K562 (cell line): ENCODE data around the gene IFNAR2. TPM values are rescaled to one million over a fixed set of nuclear protein-coding genes. Genes with fewer than 3 reads are reported as not detected.

Experiments used
- ATAC-seq: fragments of 200-7000 bp; cut with Tn5 transposase; 3 replicates; pipeline ENCODE4 v1.9.1; 2020; ENCODE audit warnings: moderate library complexity
- BruUV-seq: library from RNA; stranded (reverse); fragments of 400-500 nt; replicated peaks from 2 replicates; lab custom pipeline; 2021; lab: Mats Ljungman, UMichigan
- CTCF ChIA-PET: fragments of 300-600 bp; formaldehyde crosslinking; extraction: SDS; loops from one replicate; lab custom pipeline; 2021; ENCODE audit warnings: low intra/inter-chr PET ratio; lab: Yijun Ruan, JAX
- POLR2A ChIA-PET: fragments of 300-600, 350-650 bp; sonication (Branson Sonifier 250); formaldehyde crosslinking; extraction: SDS; loops from one replicate; lab custom pipeline; 2021; ENCODE audit warnings: antibody characterized with exemption, inconsistent platforms; lab: Yijun Ruan, JAX
- DNase-seq, 4 experiments: peaks; one replicate each; pipeline versions ENCODE4 v3.0.0 to v3.0.0-alpha.2; 2011 to 2018; ENCODE audit warnings: low spot score in 3 of 4, mixed read lengths in 3 of 4; ENCODE audit errors: extremely low read depth in 1 of 4
- FAIRE-seq: peaks from 2 replicates; lab custom pipeline; 2011; peaks lifted over from hg19 to GRCh38; lab: Jason Lieb, UNC
- H2AFZ ChIP-seq: 2 replicates; pipeline ENCODE4 v1.6.0; 2011; ENCODE audit warnings: low read depth, low read length, control low read depth, inconsistent platforms
- H3K27ac ChIP-seq: fragments of 200-600 bp; 3 replicates; pipeline ENCODE4 v1.8.0; 2011; ENCODE audit warnings: low read depth, mild to moderate bottlenecking, control low read depth, inconsistent platforms, low read length, moderate library complexity, mixed read lengths; ENCODE audit errors: extremely low read depth
- H3K27me3 ChIP-seq, 2 experiments: fragments of 300-600 bp in 1 of 2; 2 replicates in 1 of 2; 3 replicates in 1 of 2; pipeline versions ENCODE4 v1.6.0 to v1.8.0; 2011; ENCODE audit warnings: inconsistent platforms in 2 of 2, low read length in 2 of 2, mild to moderate bottlenecking in 1 of 2, mixed read lengths in 1 of 2, moderate library complexity in 1 of 2; ENCODE audit not compliant: control insufficient read depth in 2 of 2, insufficient read depth in 2 of 2
- H3K36me3 ChIP-seq: fragments of 300-600 bp; 3 replicates; pipeline ENCODE4 v1.8.0; 2011; ENCODE audit warnings: mild to moderate bottlenecking, low read length, inconsistent platforms; ENCODE audit not compliant: control insufficient read depth, insufficient read depth
- H3K4me1 ChIP-seq, 2 experiments: fragments of 200-600 bp in 1 of 2; replicated peaks in 1 of 2; 2 replicates in 1 of 2; 3 replicates in 1 of 2; pipeline versions ENCODE4 v1.5.1 to v1.8.0; 2011; ENCODE audit warnings: inconsistent platforms in 2 of 2, low read length in 2 of 2, mild to moderate bottlenecking in 1 of 2, mixed read lengths in 1 of 2, moderate library complexity in 1 of 2; ENCODE audit not compliant: control insufficient read depth in 2 of 2, insufficient read depth in 2 of 2
- H3K4me2 ChIP-seq: 2 replicates; pipeline ENCODE4 v1.6.1; 2011; ENCODE audit warnings: low read length, control low read depth, inconsistent platforms, mixed read lengths; ENCODE audit not compliant: insufficient read depth
- H3K4me3 ChIP-seq: fragments of 200-600 bp; sonication (generic), shearing (Covaris generic); 2 replicates; pipeline ENCODE4 v1.5.1; 2016; ENCODE audit warnings: control low read depth, inconsistent platforms
- H3K79me2 ChIP-seq: fragments of 200-600 bp; 3 replicates; pipeline ENCODE4 v1.8.0; 2011; ENCODE audit warnings: low read length, inconsistent platforms; ENCODE audit not compliant: control insufficient read depth, insufficient read depth
- H3K9ac ChIP-seq, 2 experiments: 2 replicates each; pipeline versions ENCODE4 v1.6.0 to v1.6.1; 2011; ENCODE audit warnings: low read depth in 2 of 2, low read length in 2 of 2, control low read depth in 1 of 2, inconsistent platforms in 1 of 2, mild to moderate bottlenecking in 1 of 2, mixed read lengths in 1 of 2; ENCODE audit not compliant: insufficient read depth in 1 of 2
- H3K9me1 ChIP-seq: one replicate; pipeline ENCODE4 v1.6.0; 2011; ENCODE audit warnings: inconsistent platforms, mild to moderate bottlenecking, low read length, moderate library complexity; ENCODE audit not compliant: control insufficient read depth, insufficient read depth
- H3K9me3 ChIP-seq: replicated peaks from 2 replicates; pipeline ENCODE4 v1.5.1; 2011; ENCODE audit warnings: low read depth, low read length, inconsistent platforms; ENCODE audit not compliant: control insufficient read depth, insufficient read depth
- H4K20me1 ChIP-seq: replicated peaks from 2 replicates; pipeline ENCODE4 v1.6.1; 2011; ENCODE audit warnings: low read length, inconsistent platforms, mixed read lengths; ENCODE audit not compliant: control insufficient read depth, insufficient read depth
- BMI1 ChIP-seq: fragments of 150-350 bp; IDR thresholded peaks from 2 replicates; pipeline ENCODE4 v1.6.1; 2014; ENCODE audit warnings: low read length
- CCNT2 ChIP-seq: IDR thresholded peaks from 2 replicates; pipeline ENCODE4 v1.6.1; 2011; ENCODE audit warnings: borderline replicate concordance, low read depth, mild to moderate bottlenecking, moderate library complexity, mixed read lengths, low read length; ENCODE audit not compliant: insufficient read length; ENCODE audit errors: extremely low read depth
- COPS2 ChIP-seq: fragments of 450-650 bp; conservative IDR thresholded peaks from 2 replicates; pipeline ENCODE4 v1.6.1; 2016; ENCODE audit warnings: mild to moderate bottlenecking, moderate library complexity
- FOXK2 ChIP-seq, 2 experiments: fragments of 450-650 bp; IDR thresholded peaks in 1 of 2; conservative IDR thresholded peaks in 1 of 2; 2 replicates each; pipeline ENCODE4 v1.6.1; 2016; ENCODE audit warnings: low read depth in 2 of 2, mild to moderate bottlenecking in 1 of 2
- HDAC2 ChIP-seq: fragments of 450-650 bp; IDR thresholded peaks from 2 replicates; pipeline ENCODE4 v1.6.1; 2016; ENCODE audit warnings: mild to moderate bottlenecking
- NCOA2 ChIP-seq, 2 experiments: fragments of 450-650 bp; IDR thresholded peaks; 2 replicates each; pipeline ENCODE4 v1.6.1; 2018; ENCODE audit warnings: mild to moderate bottlenecking in 2 of 2, moderate library complexity in 1 of 2; ENCODE audit not compliant: partially characterized antibody in 2 of 2
- PYGO2 ChIP-seq: fragments of 450-650 bp; IDR thresholded peaks from 2 replicates; pipeline ENCODE4 v1.6.1; 2016; ENCODE audit warnings: mild to moderate bottlenecking, missing genetic modification characterization, moderate library complexity, missing compliant biosample characterization
- RCOR1 ChIP-seq, 2 experiments: IDR thresholded peaks; 2 replicates each; pipeline ENCODE4 v1.6.1; 2012; ENCODE audit warnings: low read depth in 2 of 2, low read length in 2 of 2, borderline replicate concordance in 1 of 2, improper control_type of control experiment in 1 of 2
- SRSF7 ChIP-seq: fragments of 200-400 bp; formaldehyde crosslinking; optimal IDR thresholded peaks from 2 replicates; pipeline ENCODE3; 2017; ENCODE audit warnings: mild to moderate bottlenecking, low read depth, low read length
- WGBS: fragments of 100-300 bp; shearing (Covaris generic); methylation state at CpG from one replicate; pipeline ENCODE4 v1.1.6; 2016; ENCODE audit warnings: low coverage, mixed read lengths; ENCODE audit not compliant: insufficient coverage; ENCODE audit errors: missing lambda C conversion rate; 5-methylcytosine and 5-hydroxymethylcytosine counted together
- in situ Hi-C: fragments of 300-500 bp; cut with MboI; formaldehyde crosslinking; loops from 4 replicates; pipeline ENCODE4 v1.15.0; 2018; ENCODE audit warnings: inconsistent platforms, mixed read lengths
- intact Hi-C: fragments of 100-400 bp; cut with micrococcal nuclease; formaldehyde crosslinking; loops from 2 replicates; pipeline ENCODE4 v1.14.2; 2022
- polyA plus RNA-seq, 8 experiments: library from polyadenylated mRNA; depleted of rRNA in 4 of 8; stranded (reverse) in 5 of 8; unstranded in 3 of 8; fragments of >200 nt; fragmentation: Nextera tagmentation in 2 of 8; fragmentation: Illumina TruSeq in 1 of 8; extraction: Ambion mirVana in 2 of 8; extraction: Trizol in 1 of 8; gene quantifications; 2 replicates each; pipeline versions ENCODE4 v1.2.1 to v1.2.3, GENCODE V29; 2011 to 2014; ENCODE audit warnings: inconsistent platforms in 1 of 8, missing spikeins in 1 of 8
- total RNA-seq, 7 experiments: library from RNA; depleted of rRNA in 6 of 7; stranded (reverse); fragments of >200 nt in 6 of 7; fragmentation: Illumina TruSeq in 2 of 7; extraction: Trizol in 2 of 7; gene quantifications; 2 replicates each; pipeline versions ENCODE4 v1.2.1 to v1.2.3, GENCODE V29; 2011 to 2021; ENCODE audit warnings: low replicate concordance in 1 of 7
- TF ChIP-seq, protein P1 (sequence below): sonication (generic); formaldehyde crosslinking; IDR thresholded peaks from 2 replicates; pipeline ENCODE4 v1.8.0; 2022; ENCODE audit warnings: missing genetic modification reagents, mild to moderate bottlenecking, borderline replicate concordance
- TF ChIP-seq, protein P2 (sequence below), 2 experiments: fragments of 450-650 bp; IDR thresholded peaks; 2 replicates each; pipeline ENCODE4 v1.6.1; 2018; ENCODE audit warnings: mild to moderate bottlenecking in 2 of 2, low read depth in 1 of 2; ENCODE audit not compliant: partially characterized antibody in 2 of 2
- TF ChIP-seq, protein P3 (sequence below), 2 experiments: IDR thresholded peaks; 2 replicates each; pipeline ENCODE4 v1.6.1; 2011; ENCODE audit warnings: borderline replicate concordance in 1 of 2, control low read depth in 1 of 2, low read depth in 1 of 2, low read length in 1 of 2, mild to moderate bottlenecking in 1 of 2, mixed read lengths in 1 of 2, moderate library complexity in 1 of 2; ENCODE audit not compliant: insufficient read depth in 1 of 2, insufficient read length in 1 of 2, poor library complexity in 1 of 2, severe bottlenecking in 1 of 2; ENCODE audit errors: extremely low read depth in 1 of 2

IFNAR2 gene
- total and polyA plus RNA-seq, 9 of the 15 experiments (the other 6 are each of a cell fraction or from before 2014, with no cell fraction given) = 1.7 to 48.3 (median 8.4) TPM

DNA sequence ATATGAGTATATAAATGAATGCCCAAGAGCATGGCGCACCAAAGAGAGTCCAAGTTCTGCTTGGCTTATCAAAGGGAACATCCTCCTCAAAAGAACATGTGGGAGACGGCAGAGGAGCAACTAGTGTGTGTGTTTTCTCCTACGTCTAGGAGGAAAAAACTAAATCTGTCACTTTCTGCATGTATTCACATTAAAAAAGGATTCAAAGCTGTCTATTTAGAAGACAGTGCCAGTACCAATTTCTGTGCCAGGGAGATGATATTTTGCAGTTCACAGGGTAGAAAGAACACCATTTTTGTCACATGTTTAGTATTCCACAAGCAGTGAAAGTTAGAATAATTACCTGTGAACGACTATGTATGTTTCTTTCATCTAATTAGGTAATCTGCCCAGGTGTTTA is 42.5 kb upstream of the IFNAR2 start:
- no peak for ATAC-seq
- no peak for FAIRE-seq
- H3K4me2 ChIP-seq = no peak overlapping the region
- H3K9ac ChIP-seq = no peak overlapping the region
- ChIA-PET POLR2A (interaction anchor here (1.7 kb wide), 1 partner anchor 10 kb away, joined by 6 read pairs; no protein-coding TSS in a partner anchor), CTCF (no interaction called here)
- no peaks in the 10 kb centered on the region for H3K36me3 ChIP-seq
- no peak for DNase-seq
- no peaks in the 10 kb centered on the region for H3K9me3 ChIP-seq
- no peak overlapping the region for H3K27ac ChIP-seq
- no peaks in the 10 kb centered on the region for H4K20me1 ChIP-seq
- BruUV-seq = no TSS peak
- intact Hi-C loops (no loop called here), in situ Hi-C loops (loop anchor here (25.0 kb wide), 1 partner anchor 525 kb away; no protein-coding TSS in a partner anchor)
- H2AFZ ChIP-seq = no peak overlapping the region
- no peaks in the 10 kb centered on the region for H3K79me2 ChIP-seq
- H3K27me3 ChIP-seq = peaks cover 25 to 30% of the 10 kb centered on the region in 2 experiments
- WGBS = 0% methylated on average over 4 of the region's 4 CpGs
- no peak overlapping the region for H3K4me3 ChIP-seq
- H3K4me1 ChIP-seq = no peaks in the 10 kb centered on the region
- TF ChIP-seq, protein P1, sequence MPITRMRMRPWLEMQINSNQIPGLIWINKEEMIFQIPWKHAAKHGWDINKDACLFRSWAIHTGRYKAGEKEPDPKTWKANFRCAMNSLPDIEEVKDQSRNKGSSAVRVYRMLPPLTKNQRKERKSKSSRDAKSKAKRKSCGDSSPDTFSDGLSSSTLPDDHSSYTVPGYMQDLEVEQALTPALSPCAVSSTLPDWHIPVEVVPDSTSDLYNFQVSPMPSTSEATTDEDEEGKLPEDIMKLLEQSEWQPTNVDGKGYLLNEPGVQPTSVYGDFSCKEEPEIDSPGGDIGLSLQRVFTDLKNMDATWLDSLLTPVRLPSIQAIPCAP = no peak
- no peak for TF ChIP-seq FOXK2 (conservative IDR thresholded peaks at IDR 0.05 in 1 of 2, IDR thresholded peaks at IDR 0.05 in 1 of 2; ENCODE audit: low read depth in 2 of 2)
- no peak for TF ChIP-seq RCOR1 (IDR thresholded peaks at IDR 0.05; ENCODE audit: borderline replicate concordance in 1 of 2, low read depth in 2 of 2, low read length in 2 of 2)
- TF ChIP-seq COPS2 = no peak
- TF ChIP-seq CCNT2 = no peak
- TF ChIP-seq BMI1 = no peak
- no peak for TF ChIP-seq NCOA2 (IDR thresholded peaks at IDR 0.05; ENCODE audit: partially characterized antibody in 2 of 2)
- TF ChIP-seq, protein P2, sequence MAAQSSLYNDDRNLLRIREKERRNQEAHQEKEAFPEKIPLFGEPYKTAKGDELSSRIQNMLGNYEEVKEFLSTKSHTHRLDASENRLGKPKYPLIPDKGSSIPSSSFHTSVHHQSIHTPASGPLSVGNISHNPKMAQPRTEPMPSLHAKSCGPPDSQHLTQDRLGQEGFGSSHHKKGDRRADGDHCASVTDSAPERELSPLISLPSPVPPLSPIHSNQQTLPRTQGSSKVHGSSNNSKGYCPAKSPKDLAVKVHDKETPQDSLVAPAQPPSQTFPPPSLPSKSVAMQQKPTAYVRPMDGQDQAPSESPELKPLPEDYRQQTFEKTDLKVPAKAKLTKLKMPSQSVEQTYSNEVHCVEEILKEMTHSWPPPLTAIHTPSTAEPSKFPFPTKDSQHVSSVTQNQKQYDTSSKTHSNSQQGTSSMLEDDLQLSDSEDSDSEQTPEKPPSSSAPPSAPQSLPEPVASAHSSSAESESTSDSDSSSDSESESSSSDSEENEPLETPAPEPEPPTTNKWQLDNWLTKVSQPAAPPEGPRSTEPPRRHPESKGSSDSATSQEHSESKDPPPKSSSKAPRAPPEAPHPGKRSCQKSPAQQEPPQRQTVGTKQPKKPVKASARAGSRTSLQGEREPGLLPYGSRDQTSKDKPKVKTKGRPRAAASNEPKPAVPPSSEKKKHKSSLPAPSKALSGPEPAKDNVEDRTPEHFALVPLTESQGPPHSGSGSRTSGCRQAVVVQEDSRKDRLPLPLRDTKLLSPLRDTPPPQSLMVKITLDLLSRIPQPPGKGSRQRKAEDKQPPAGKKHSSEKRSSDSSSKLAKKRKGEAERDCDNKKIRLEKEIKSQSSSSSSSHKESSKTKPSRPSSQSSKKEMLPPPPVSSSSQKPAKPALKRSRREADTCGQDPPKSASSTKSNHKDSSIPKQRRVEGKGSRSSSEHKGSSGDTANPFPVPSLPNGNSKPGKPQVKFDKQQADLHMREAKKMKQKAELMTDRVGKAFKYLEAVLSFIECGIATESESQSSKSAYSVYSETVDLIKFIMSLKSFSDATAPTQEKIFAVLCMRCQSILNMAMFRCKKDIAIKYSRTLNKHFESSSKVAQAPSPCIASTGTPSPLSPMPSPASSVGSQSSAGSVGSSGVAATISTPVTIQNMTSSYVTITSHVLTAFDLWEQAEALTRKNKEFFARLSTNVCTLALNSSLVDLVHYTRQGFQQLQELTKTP (IDR thresholded peaks at IDR 0.05; ENCODE audit: low read depth in 1 of 2, partially characterized antibody in 2 of 2) = no peak
- TF ChIP-seq, protein P3, sequence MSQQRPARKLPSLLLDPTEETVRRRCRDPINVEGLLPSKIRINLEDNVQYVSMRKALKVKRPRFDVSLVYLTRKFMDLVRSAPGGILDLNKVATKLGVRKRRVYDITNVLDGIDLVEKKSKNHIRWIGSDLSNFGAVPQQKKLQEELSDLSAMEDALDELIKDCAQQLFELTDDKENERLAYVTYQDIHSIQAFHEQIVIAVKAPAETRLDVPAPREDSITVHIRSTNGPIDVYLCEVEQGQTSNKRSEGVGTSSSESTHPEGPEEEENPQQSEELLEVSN (IDR thresholded peaks at IDR 0.05; ENCODE audit: borderline replicate concordance in 1 of 2, extremely low read depth in 1 of 2, insufficient read depth in 1 of 2, insufficient read length in 1 of 2, low read depth in 1 of 2, low read length in 1 of 2, poor library complexity in 1 of 2, severe bottlenecking in 1 of 2) = no peak
- TF ChIP-seq PYGO2 (tag) = no peak
- no peak for TF ChIP-seq HDAC2
- TF ChIP-seq SRSF7 = no peak
- TF ChIP-seq, all 486 proteins: peak for 0
- no peaks in the 10 kb centered on the region for H3K9me1 ChIP-seq
